SU-DHL-6 (cell line): ENCODE results near the gene SEMG1.

Experiments
- H2AFZ ChIP-seq: fragments of 200-600 bp; sonication (generic); 2 replicates; pipeline ENCODE4 v1.6.1; 2014; ENCODE audit warnings: low read depth, mild to moderate bottlenecking, moderate library complexity, mixed read lengths, antibody characterized with exemption, low read length; ENCODE audit not compliant: severe bottlenecking
- H3F3A ChIP-seq: fragments of 200-600 bp; shearing (Covaris generic); 2 replicates; pipeline ENCODE4 v1.6.0; 2016; ENCODE audit warnings: antibody characterized with exemption, mild to moderate bottlenecking; ENCODE audit not compliant: insufficient read depth
- H3K27ac ChIP-seq: fragments of 200-600 bp; sonication (generic); 2 replicates; pipeline ENCODE4 v1.5.1; 2016; ENCODE audit warnings: low read depth, mild to moderate bottlenecking, low read length, moderate library complexity, mixed read lengths
- H3K27me3 ChIP-seq: fragments of 200-600 bp; sonication (generic), shearing (Covaris generic); 2 replicates; pipeline ENCODE4 v1.6.0; 2014; ENCODE audit warnings: mild to moderate bottlenecking, low read length
- H3K36me3 ChIP-seq: fragments of 200-600 bp; sonication (generic); 2 replicates; pipeline ENCODE4 v1.6.1; 2014; ENCODE audit warnings: mild to moderate bottlenecking, low read length, mixed read lengths
- H3K4me2 ChIP-seq: fragments of 300-600, 200-600 bp; shearing (Covaris generic), sonication (generic); 2 replicates; pipeline ENCODE4 v1.6.0; 2014; ENCODE audit warnings: low read length, low read depth, mild to moderate bottlenecking; ENCODE audit not compliant: poor library complexity, severe bottlenecking
- H3K4me3 ChIP-seq: fragments of 200-600 bp; sonication (generic); 2 replicates; pipeline ENCODE4 v1.5.1; 2014; ENCODE audit warnings: antibody characterized with exemption, low read length, mild to moderate bottlenecking, mixed read lengths; ENCODE audit not compliant: insufficient read depth, poor library complexity, severe bottlenecking
- H3K79me2 ChIP-seq: fragments of 200-600 bp; sonication (generic); 2 replicates; pipeline ENCODE4 v1.6.1; 2014; ENCODE audit warnings: mild to moderate bottlenecking, low read length, moderate library complexity; ENCODE audit not compliant: insufficient read depth
- H3K9ac ChIP-seq: fragments of 200-600 bp; sonication (generic); 2 replicates; pipeline ENCODE4 v1.7.0; 2014; ENCODE audit warnings: mild to moderate bottlenecking, low read length
- H3K9me2 ChIP-seq: fragments of 200-600 bp; sonication (generic); replicated peaks from 2 replicates; pipeline ENCODE4 v1.6.1; 2014; ENCODE audit warnings: low read length; ENCODE audit not compliant: insufficient read depth
- H3K9me3 ChIP-seq: fragments of 200-600 bp; sonication (generic); 2 replicates; pipeline ENCODE4 v1.6.1; 2014; ENCODE audit warnings: low read length, mixed read lengths; ENCODE audit not compliant: insufficient read depth
- H4K20me1 ChIP-seq: fragments of 200-600 bp; sonication (generic); 2 replicates; pipeline ENCODE4 v1.6.1; 2014; ENCODE audit warnings: low read depth, mild to moderate bottlenecking, antibody characterized with exemption, low read length, moderate library complexity, mixed read lengths
- CTCF ChIP-seq: fragments of 200-600 bp; sonication (generic); IDR thresholded peaks from one replicate; pipeline ENCODE4 v1.5.1; 2017; ENCODE audit warnings: antibody characterized with exemption, mild to moderate bottlenecking, low read length, moderate library complexity; ENCODE audit not compliant: insufficient read depth, poor library complexity, severe bottlenecking
- EZH2phosphoT487 ChIP-seq: fragments of 200-600 bp; sonication (generic), shearing (Covaris generic); conservative IDR thresholded peaks from 2 replicates; pipeline ENCODE4 v1.6.1; 2018; ENCODE audit warnings: mild to moderate bottlenecking, antibody characterized with exemption, low read length, moderate library complexity, mixed read lengths

Gene SEMG1

GRCh38 chr20:45218636-45219035, 11.8 kb downstream of the SEMG1 start:
- no peak overlapping the region for H3K4me3 ChIP-seq
- no peak for TF ChIP-seq EZH2phosphoT487
- no peak for TF ChIP-seq CTCF
- H3K9ac ChIP-seq, result no peak overlapping the region
- H3F3A ChIP-seq, result no peaks in the 10 kb centered on the region
- H3K4me2 ChIP-seq, result no peak overlapping the region
- H3K27me3 ChIP-seq, result no peaks in the 10 kb centered on the region
- H3K9me3 ChIP-seq, result no peaks in the 10 kb centered on the region
- H3K27ac ChIP-seq, result no peak overlapping the region
- no peaks in the 10 kb centered on the region for H3K79me2 ChIP-seq
- no peaks in the 10 kb centered on the region for H4K20me1 ChIP-seq
- H3K9me2 ChIP-seq, result no peaks in the 10 kb centered on the region
- H2AFZ ChIP-seq, result no peak overlapping the region
- H3K36me3 ChIP-seq, result no peaks in the 10 kb centered on the region

GRCh38 chr20:45221076-45221475, 14.2 kb downstream of the SEMG1 start, which contains the start of gene SEMG2:
TSS of gene SEMG2 (plus strand) at chr20:45221373. CDS start at chr20:45221390, 17 bp downstream.
- TF ChIP-seq CTCF, result no peak
- TF ChIP-seq EZH2phosphoT487, result no peak
- Histone ChIP-seq H3K27me3 (no peaks in the 10 kb centered on the region), H4K20me1 (no peaks in the 10 kb centered on the region), H3F3A (no peaks in the 10 kb centered on the region), H2AFZ (no peak within 1 kb of the TSS), H3K4me2 (no peak within 1 kb of the TSS), H3K79me2 (no peaks in the 10 kb centered on the region), H3K9me2 (no peaks in the 10 kb centered on the region), H3K9ac (no peak within 1 kb of the TSS), H3K36me3 (no peaks in the 10 kb centered on the region), H3K9me3 (no peaks in the 10 kb centered on the region), H3K4me3 (no peak within 1 kb of the TSS), H3K27ac (no peak within 1 kb of the TSS)

GRCh38 chr20:45223136-45223535, 16.3 kb downstream of the SEMG1 start:
- Histone ChIP-seq H3K9ac (no peak overlapping the region), H3F3A (no peaks in the 10 kb centered on the region), H4K20me1 (no peaks in the 10 kb centered on the region), H3K9me3 (no peaks in the 10 kb centered on the region), H3K4me2 (no peak overlapping the region), H3K79me2 (no peaks in the 10 kb centered on the region), H3K36me3 (no peaks in the 10 kb centered on the region), H3K9me2 (no peaks in the 10 kb centered on the region), H2AFZ (no peak overlapping the region), H3K27me3 (no peaks in the 10 kb centered on the region), H3K27ac (no peak overlapping the region), H3K4me3 (no peak overlapping the region)
- TF ChIP-seq EZH2phosphoT487 (no peak), CTCF (no peak)
